T-helper 9 cell (primary cell): ENCODE results near the gene TMIGD3.
"Not testable (repeated sequence)": the region's sequence is repeated elsewhere in the genome, so short reads cannot be mapped to it uniquely, and the experiment has no call there.

Source experiments
- DNase-seq: peaks from one replicate; pipeline ENCODE4 v3.0.0-alpha.2; 2020
- total RNA-seq, 2 donors: gene quantifications; one replicate each; lab custom pipeline; 2026; lab: John Stamatoyannopoulos, UW

The TMIGD3 gene
- total RNA-seq: 0 reads per million in 2 donors

- no peak for DNase-seq
Measured at GRCh38 chr1:111503585-111504060, at the start of gene TMIGD3, which contains the start of gene ADORA3. Gene TMIGD3, minus strand, starts transcription at chr1:111503633. Its CDS starts 279 bp downstream, at chr1:111503354. Gene ADORA3, minus strand, starts transcription at chr1:111503633. Its CDS starts 279 bp downstream, at chr1:111503354.

GRCh38 chr1:111553196-111553595 lies 49.8 kb upstream of the TMIGD3 start:
- DNase-seq: no peak

GRCh38 chr1:111552587-111552986 lies 49.2 kb upstream of the TMIGD3 start:
- no peak for DNase-seq

GRCh38 chr1:111551623-111552411 lies 48.4 kb upstream of the TMIGD3 start:
- DNase-seq: no peak

GRCh38 chr1:111547786-111548185 lies 44.4 kb upstream of the TMIGD3 start:
- DNase-seq: not testable (repeated sequence)

GRCh38 chr1:111542187-111542586 lies 38.8 kb upstream of the TMIGD3 start:
- DNase-seq: no peak

GRCh38 chr1:111541721-111542120 lies 38.3 kb upstream of the TMIGD3 start:
- DNase-seq: no peak

GRCh38 chr1:111540928-111541327 lies 37.5 kb upstream of the TMIGD3 start:
- DNase-seq: no peak

- DNase-seq: no peak
Measured at GRCh38 chr1:111538343-111539025, 35.1 kb upstream of the TMIGD3 start.

GRCh38 chr1:111535256-111536191 lies 32.1 kb upstream of the TMIGD3 start:
- no peak for DNase-seq

- DNase-seq: no peak
Measured at GRCh38 chr1:111520053-111520452, 16.6 kb upstream of the TMIGD3 start.

GRCh38 chr1:111517469-111518225 lies 14.2 kb upstream of the TMIGD3 start:
- DNase-seq: no peak

- DNase-seq: no peak
Measured at GRCh38 chr1:111516005-111516535, 12.6 kb upstream of the TMIGD3 start.

GRCh38 chr1:111515291-111516004 lies 12.0 kb upstream of the TMIGD3 start:
- no peak for DNase-seq

- no peak for DNase-seq
Measured at GRCh38 chr1:111513410-111514020, 10.1 kb upstream of the TMIGD3 start.

- no peak for DNase-seq
Measured at GRCh38 chr1:111512931-111513330, 9.5 kb upstream of the TMIGD3 start.

- DNase-seq: no peak
Measured at GRCh38 chr1:111512132-111512889, 8.9 kb upstream of the TMIGD3 start.

GRCh38 chr1:111511370-111511769 lies 7.9 kb upstream of the TMIGD3 start:
- DNase-seq: no peak

- no peak for DNase-seq
Measured at GRCh38 chr1:111509997-111510375, 6.6 kb upstream of the TMIGD3 start.
